HG03520 (cell line): Measurements from ENCODE around the gene TPT1.
A peak's percentile ranks its signal among the peaks of the same experiment; 100 is the strongest.
"Not testable (repeated sequence)": the region's sequence is repeated elsewhere in the genome, so short reads cannot be mapped to it uniquely, and the experiment has no call there.

Experiments used
- ATAC-seq: cut with Tn5 transposase; IDR thresholded peaks from one replicate; pipeline ENCODE4 v1.9.1; 2021; ENCODE audit warnings: mild to moderate bottlenecking, moderate library complexity; ENCODE audit not compliant: unreplicated experiment

TPT1 gene

GRCh38 chr13:45368005-45368404 lies 27.0 kb upstream of the TPT1 start:
- no peak for ATAC-seq

- ATAC-seq, result peak; percentile 98
Measured at GRCh38 chr13:45367358-45367757, 26.4 kb upstream of the TPT1 start.

GRCh38 chr13:45365558-45365885 lies 24.5 kb upstream of the TPT1 start:
- ATAC-seq, result no peak

DNA sequence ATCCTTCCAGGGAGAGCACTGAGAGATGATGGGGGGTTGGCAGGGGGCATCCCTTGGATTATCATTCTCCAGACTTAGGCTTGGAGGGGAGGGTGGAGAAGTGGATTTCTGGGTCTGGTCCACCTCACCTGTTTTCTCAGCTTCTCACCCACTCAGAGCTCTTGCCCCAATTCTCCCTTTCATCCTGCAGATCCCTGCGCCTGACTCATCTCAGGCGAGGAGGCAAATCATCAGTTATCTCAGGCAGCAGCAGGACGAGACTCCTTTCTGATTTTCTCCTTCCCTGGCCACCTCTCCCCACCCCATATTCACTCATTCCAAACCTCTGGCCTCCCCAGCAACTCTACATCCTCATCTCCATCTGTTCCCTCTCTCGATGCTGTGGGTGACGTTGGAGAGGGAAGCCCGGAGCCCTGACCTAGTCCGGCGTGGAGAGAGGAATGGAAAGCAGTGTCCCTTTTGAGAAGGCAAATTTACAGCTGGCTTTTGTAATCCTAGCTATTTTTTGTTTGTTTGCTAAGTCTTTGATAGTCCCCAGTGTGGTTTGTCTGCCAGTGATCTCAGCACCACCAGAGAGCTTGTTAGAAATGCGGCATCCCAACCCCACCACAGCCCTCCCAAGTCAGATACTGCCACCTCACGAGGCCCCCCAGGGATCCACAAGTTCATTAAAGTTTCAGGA lies 24.0 kb upstream of the TPT1 start:
- ATAC-seq, result no peak

DNA sequence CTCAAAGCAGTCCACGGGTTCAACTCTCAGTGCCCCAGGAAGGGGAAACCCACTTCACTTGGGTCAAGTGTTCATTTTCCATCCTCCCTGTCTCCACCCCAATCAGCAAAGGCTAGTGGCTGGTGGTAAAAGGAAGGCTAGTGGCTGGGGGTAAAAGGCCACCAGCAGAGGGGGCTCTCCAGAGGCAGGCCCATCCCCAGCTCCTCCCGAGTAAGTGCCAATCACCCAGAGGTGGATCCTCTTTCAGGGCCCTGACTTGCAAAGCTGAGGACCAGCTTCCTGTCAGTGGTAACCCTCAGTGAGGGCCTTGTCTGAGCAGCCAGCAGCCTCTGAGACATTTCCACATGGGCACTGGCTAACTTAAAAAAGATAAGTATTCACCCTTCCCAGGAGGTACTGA lies 22.0 kb upstream of the TPT1 start:
- no peak for ATAC-seq

GRCh38 chr13:45361596-45362206 lies 20.7 kb upstream of the TPT1 start:
- no peak for ATAC-seq

GRCh38 chr13:45356966-45357672 lies 16.1 kb upstream of the TPT1 start:
- no peak for ATAC-seq

GRCh38 chr13:45353895-45354294 lies 12.9 kb upstream of the TPT1 start:
- no peak for ATAC-seq

- no peak for ATAC-seq
Measured at GRCh38 chr13:45352031-45352430, 11.0 kb upstream of the TPT1 start.

GRCh38 chr13:45350152-45350551 lies 9.2 kb upstream of the TPT1 start:
- ATAC-seq, result no peak

DNA sequence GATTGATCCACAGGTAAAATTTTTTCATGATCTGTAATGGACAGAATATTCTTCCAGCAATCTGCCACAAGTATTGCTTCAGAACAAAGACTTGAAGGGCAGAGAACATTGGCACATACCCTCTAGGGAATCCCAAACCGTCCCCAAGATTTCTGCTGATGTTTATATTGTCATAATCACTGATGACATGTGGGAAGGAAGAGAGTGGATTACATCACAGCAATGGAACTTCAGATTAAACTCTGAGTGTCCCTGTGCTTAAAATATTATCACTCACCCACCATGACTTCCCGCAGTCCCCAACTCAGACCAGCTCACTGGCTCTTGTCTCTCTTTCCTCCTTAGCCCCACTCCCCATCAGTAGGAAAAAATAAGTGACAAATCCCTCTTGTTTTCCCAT lies 8.5 kb upstream of the TPT1 start:
- no peak for ATAC-seq

- not testable (repeated sequence) for ATAC-seq
Measured at GRCh38 chr13:45344064-45344463, 3.1 kb upstream of the TPT1 start.

DNA sequence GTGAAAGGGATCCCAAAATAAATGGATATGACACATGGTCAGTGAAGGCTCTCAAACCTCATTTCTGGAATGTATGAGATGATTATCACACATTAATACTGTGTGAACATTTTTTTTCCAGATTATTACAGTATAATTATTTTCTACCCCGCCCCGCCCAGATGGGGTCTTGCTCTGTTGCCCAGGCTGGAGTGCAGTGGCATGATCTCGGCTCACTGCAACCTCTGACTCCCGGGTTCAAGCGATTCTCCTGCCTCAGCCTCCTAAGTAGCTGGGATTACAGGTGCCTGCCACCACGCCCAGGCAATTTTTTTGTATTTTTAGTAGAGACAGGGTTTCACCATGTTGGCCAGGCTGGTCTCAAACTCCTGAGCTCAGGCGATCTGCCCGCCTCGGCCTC lies 2.1 kb upstream of the TPT1 start:
- ATAC-seq, result not testable (repeated sequence)

DNA sequence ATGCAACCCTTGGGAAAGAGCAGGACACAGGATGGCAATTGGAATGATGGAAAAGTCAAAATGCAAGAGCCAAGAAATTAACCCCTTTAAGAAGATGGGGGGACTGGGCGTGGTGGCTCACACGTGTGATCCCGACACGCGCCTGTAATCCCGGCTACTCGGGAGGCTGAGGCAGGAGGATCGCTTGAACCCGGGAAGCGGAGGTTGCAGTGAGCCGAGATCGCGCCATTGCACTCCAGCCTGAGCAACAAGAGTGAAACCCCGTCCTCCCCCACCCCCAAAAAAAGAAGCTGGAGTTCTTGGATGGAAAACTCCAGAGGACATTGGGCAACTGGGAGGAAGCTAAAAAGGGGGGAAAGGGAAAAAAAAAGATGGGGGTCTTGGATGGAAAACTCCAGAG lies 1.7 kb upstream of the TPT1 start:
- not testable (repeated sequence) for ATAC-seq

DNA sequence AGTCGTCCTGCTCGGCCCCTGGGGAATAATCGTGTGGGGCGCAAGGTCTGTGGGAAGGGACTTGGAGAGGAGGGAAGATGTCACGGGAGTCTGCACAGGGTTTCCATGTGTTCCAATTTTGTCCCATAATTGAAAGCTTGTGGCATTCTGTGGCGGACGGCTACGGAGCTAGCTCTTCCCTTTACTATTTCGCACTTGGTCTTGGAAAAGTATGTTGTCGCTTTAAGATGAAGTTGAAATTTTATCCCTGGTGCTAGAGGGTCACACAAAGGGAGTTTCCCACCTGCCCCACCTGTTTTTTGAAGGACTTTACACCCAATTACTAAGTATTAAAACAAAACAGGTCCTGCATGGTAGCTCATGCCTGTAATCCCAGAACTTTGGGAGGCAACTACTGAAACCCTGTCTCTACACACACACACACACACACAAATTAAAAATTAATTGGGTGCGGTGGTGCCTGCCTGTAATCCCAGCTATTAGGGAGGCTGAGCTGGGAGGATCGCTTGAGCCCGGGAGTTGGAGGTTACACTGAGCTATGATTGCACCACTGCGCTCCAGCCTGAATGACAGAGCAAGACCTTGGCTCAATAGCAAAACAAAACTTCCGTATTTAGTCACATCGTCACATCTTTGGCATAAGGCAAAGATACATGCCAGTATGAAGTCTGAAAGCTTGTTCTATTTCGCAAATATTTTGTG lies 967 bp upstream of the TPT1 start:
- no peak for ATAC-seq

- peak; percentile 27 for ATAC-seq
Measured at GRCh38 chr13:45340422-45341033, 455 bp downstream of the TPT1 start.

- ATAC-seq, result no peak
Measured at GRCh38 chr13:45339867-45340266, 1.1 kb downstream of the TPT1 start.

- no peak for ATAC-seq
Measured at GRCh38 chr13:45339399-45339798, 1.6 kb downstream of the TPT1 start.

DNA sequence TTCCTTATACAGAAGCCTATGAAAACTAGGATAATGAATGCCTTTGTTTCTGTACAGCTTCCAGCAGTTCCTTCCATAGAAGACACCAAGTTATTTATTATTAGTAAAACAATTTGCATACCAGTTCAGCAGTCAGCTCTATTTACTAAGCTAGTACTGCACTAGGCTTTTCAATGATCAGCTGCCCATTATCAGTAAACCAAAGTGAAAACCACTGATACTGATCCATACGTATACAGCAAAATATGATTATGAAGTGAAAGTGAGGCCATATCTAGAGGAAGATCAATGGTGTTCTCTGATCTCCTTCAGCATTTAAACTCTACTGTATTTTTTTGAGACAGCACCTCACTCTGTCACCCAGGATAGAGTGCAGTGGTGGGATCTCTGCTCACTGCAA lies 3.2 kb downstream of the TPT1 start:
- ATAC-seq, result no peak

- ATAC-seq, result no peak
Measured at GRCh38 chr13:45337395-45337794, 3.6 kb downstream of the TPT1 start.

GRCh38 chr13:45336025-45336800 lies 4.8 kb downstream of the TPT1 start:
- ATAC-seq, result no peak
